ENCODE measurements around the gene AKR1B1.

The AKR1B1 gene

GRCh38 chr7:134485203-134485602, 26.3 kb upstream of the AKR1B1 start:
- H3K36me3 ChIP-seq (ENCODE audit: control insufficient read depth, insufficient read depth, low read length), result no peaks in the 10 kb centered on the region
- H3K4me1 ChIP-seq (ENCODE audit: control insufficient read depth, insufficient read depth, low read length, poor library complexity, severe bottlenecking), result no peaks in the 10 kb centered on the region
- no peaks in the 10 kb centered on the region for H3K9me3 ChIP-seq (ENCODE audit: control insufficient read depth, low read length)
- H3K4me3 ChIP-seq (ENCODE audit: insufficient read depth, low read depth, low read length, poor library complexity, severe bottlenecking), result no peak overlapping the region
- DNase-seq, result no peak
- no peak overlapping the region for H3K27ac ChIP-seq (ENCODE audit: insufficient read depth, low read length, poor library complexity, severe bottlenecking)
- H3K27me3 ChIP-seq (replicated peaks; ENCODE audit: control insufficient read depth, insufficient read depth, low read length, poor library complexity, severe bottlenecking), result peaks cover 2% of the 10 kb centered on the region

GRCh38 chr7:134483296-134483695, 24.4 kb upstream of the AKR1B1 start:
- Histone ChIP-seq H3K27me3 (replicated peaks; ENCODE audit: control insufficient read depth, insufficient read depth, low read length, poor library complexity, severe bottlenecking) (peaks cover 2% of the 10 kb centered on the region), H3K4me3 (ENCODE audit: insufficient read depth, low read depth, low read length, poor library complexity, severe bottlenecking) (no peak overlapping the region), H3K4me1 (ENCODE audit: control insufficient read depth, insufficient read depth, low read length, poor library complexity, severe bottlenecking) (no peaks in the 10 kb centered on the region), H3K9me3 (ENCODE audit: control insufficient read depth, low read length) (no peaks in the 10 kb centered on the region), H3K27ac (ENCODE audit: insufficient read depth, low read length, poor library complexity, severe bottlenecking) (no peak overlapping the region), H3K36me3 (ENCODE audit: control insufficient read depth, insufficient read depth, low read length) (no peaks in the 10 kb centered on the region)
- no peak for DNase-seq

- H3K4me1 ChIP-seq (ENCODE audit: control insufficient read depth, insufficient read depth, low read length, poor library complexity, severe bottlenecking), result no peaks in the 10 kb centered on the region
- H3K4me3 ChIP-seq (ENCODE audit: insufficient read depth, low read depth, low read length, poor library complexity, severe bottlenecking), result no peak overlapping the region
- peaks cover 2% of the 10 kb centered on the region for H3K27me3 ChIP-seq (replicated peaks; ENCODE audit: control insufficient read depth, insufficient read depth, low read length, poor library complexity, severe bottlenecking)
- DNase-seq, result no peak
- H3K36me3 ChIP-seq (ENCODE audit: control insufficient read depth, insufficient read depth, low read length), result no peaks in the 10 kb centered on the region
- no peak overlapping the region for H3K27ac ChIP-seq (ENCODE audit: insufficient read depth, low read length, poor library complexity, severe bottlenecking)
- no peaks in the 10 kb centered on the region for H3K9me3 ChIP-seq (ENCODE audit: control insufficient read depth, low read length)
Observed at GRCh38 chr7:134482858-134483257, 24.0 kb upstream of the AKR1B1 start.

- H3K36me3 ChIP-seq (ENCODE audit: control insufficient read depth, insufficient read depth, low read length), result no peaks in the 10 kb centered on the region
- no peak for DNase-seq
- peaks cover 2% of the 10 kb centered on the region for H3K27me3 ChIP-seq (replicated peaks; ENCODE audit: control insufficient read depth, insufficient read depth, low read length, poor library complexity, severe bottlenecking)
- no peak overlapping the region for H3K27ac ChIP-seq (ENCODE audit: insufficient read depth, low read length, poor library complexity, severe bottlenecking)
- H3K4me3 ChIP-seq (ENCODE audit: insufficient read depth, low read depth, low read length, poor library complexity, severe bottlenecking), result no peak overlapping the region
- no peaks in the 10 kb centered on the region for H3K9me3 ChIP-seq (ENCODE audit: control insufficient read depth, low read length)
- H3K4me1 ChIP-seq (ENCODE audit: control insufficient read depth, insufficient read depth, low read length, poor library complexity, severe bottlenecking), result no peaks in the 10 kb centered on the region
Observed at GRCh38 chr7:134481167-134481566, 22.3 kb upstream of the AKR1B1 start.

GRCh38 chr7:134480730-134481129, 21.8 kb upstream of the AKR1B1 start:
- Histone ChIP-seq H3K9me3 (ENCODE audit: control insufficient read depth, low read length) (no peaks in the 10 kb centered on the region), H3K27ac (ENCODE audit: insufficient read depth, low read length, poor library complexity, severe bottlenecking) (no peak overlapping the region), H3K4me1 (ENCODE audit: control insufficient read depth, insufficient read depth, low read length, poor library complexity, severe bottlenecking) (no peaks in the 10 kb centered on the region), H3K4me3 (ENCODE audit: insufficient read depth, low read depth, low read length, poor library complexity, severe bottlenecking) (no peak overlapping the region), H3K36me3 (ENCODE audit: control insufficient read depth, insufficient read depth, low read length) (no peaks in the 10 kb centered on the region), H3K27me3 (replicated peaks; ENCODE audit: control insufficient read depth, insufficient read depth, low read length, poor library complexity, severe bottlenecking) (peaks cover 2% of the 10 kb centered on the region)
- DNase-seq, result no peak

GRCh38 chr7:134480202-134480601, 21.3 kb upstream of the AKR1B1 start:
- H3K27ac ChIP-seq (ENCODE audit: insufficient read depth, low read length, poor library complexity, severe bottlenecking), result no peak overlapping the region
- H3K4me1 ChIP-seq (ENCODE audit: control insufficient read depth, insufficient read depth, low read length, poor library complexity, severe bottlenecking), result no peaks in the 10 kb centered on the region
- no peak overlapping the region for H3K4me3 ChIP-seq (ENCODE audit: insufficient read depth, low read depth, low read length, poor library complexity, severe bottlenecking)
- H3K27me3 ChIP-seq (replicated peaks; ENCODE audit: control insufficient read depth, insufficient read depth, low read length, poor library complexity, severe bottlenecking), result peaks cover 2% of the 10 kb centered on the region
- no peaks in the 10 kb centered on the region for H3K36me3 ChIP-seq (ENCODE audit: control insufficient read depth, insufficient read depth, low read length)
- no peak for DNase-seq
- H3K9me3 ChIP-seq (ENCODE audit: control insufficient read depth, low read length), result no peaks in the 10 kb centered on the region

GRCh38 chr7:134478707-134479106, 19.8 kb upstream of the AKR1B1 start:
- H3K4me3 ChIP-seq (ENCODE audit: insufficient read depth, low read depth, low read length, poor library complexity, severe bottlenecking), result no peak overlapping the region
- H3K27ac ChIP-seq (ENCODE audit: insufficient read depth, low read length, poor library complexity, severe bottlenecking), result no peak overlapping the region
- H3K27me3 ChIP-seq (replicated peaks; ENCODE audit: control insufficient read depth, insufficient read depth, low read length, poor library complexity, severe bottlenecking), result peaks cover 2% of the 10 kb centered on the region
- H3K36me3 ChIP-seq (ENCODE audit: control insufficient read depth, insufficient read depth, low read length), result no peaks in the 10 kb centered on the region
- no peak for DNase-seq
- no peaks in the 10 kb centered on the region for H3K4me1 ChIP-seq (ENCODE audit: control insufficient read depth, insufficient read depth, low read length, poor library complexity, severe bottlenecking)
- H3K9me3 ChIP-seq (ENCODE audit: control insufficient read depth, low read length), result no peaks in the 10 kb centered on the region

- DNase-seq, result no peak
- H3K27me3 ChIP-seq (replicated peaks; ENCODE audit: control insufficient read depth, insufficient read depth, low read length, poor library complexity, severe bottlenecking), result no peaks in the 10 kb centered on the region
- no peaks in the 10 kb centered on the region for H3K9me3 ChIP-seq (ENCODE audit: control insufficient read depth, low read length)
- H3K4me3 ChIP-seq (ENCODE audit: insufficient read depth, low read depth, low read length, poor library complexity, severe bottlenecking), result no peak overlapping the region
- no peaks in the 10 kb centered on the region for H3K36me3 ChIP-seq (ENCODE audit: control insufficient read depth, insufficient read depth, low read length)
- H3K4me1 ChIP-seq (ENCODE audit: control insufficient read depth, insufficient read depth, low read length, poor library complexity, severe bottlenecking), result no peaks in the 10 kb centered on the region
- no peak overlapping the region for H3K27ac ChIP-seq (ENCODE audit: insufficient read depth, low read length, poor library complexity, severe bottlenecking)
Observed at GRCh38 chr7:134477954-134478353, 19.1 kb upstream of the AKR1B1 start.

- H3K27ac ChIP-seq (ENCODE audit: insufficient read depth, low read length, poor library complexity, severe bottlenecking), result no peak overlapping the region
- H3K36me3 ChIP-seq (ENCODE audit: control insufficient read depth, insufficient read depth, low read length), result no peaks in the 10 kb centered on the region
- DNase-seq, result no peak
- no peak overlapping the region for H3K4me3 ChIP-seq (ENCODE audit: insufficient read depth, low read depth, low read length, poor library complexity, severe bottlenecking)
- H3K9me3 ChIP-seq (ENCODE audit: control insufficient read depth, low read length), result no peaks in the 10 kb centered on the region
- H3K4me1 ChIP-seq (ENCODE audit: control insufficient read depth, insufficient read depth, low read length, poor library complexity, severe bottlenecking), result no peaks in the 10 kb centered on the region
- no peaks in the 10 kb centered on the region for H3K27me3 ChIP-seq (replicated peaks; ENCODE audit: control insufficient read depth, insufficient read depth, low read length, poor library complexity, severe bottlenecking)
Observed at GRCh38 chr7:134476044-134476443, 17.1 kb upstream of the AKR1B1 start.

GRCh38 chr7:134474828-134475227, 15.9 kb upstream of the AKR1B1 start:
- DNase-seq, result no peak
- Histone ChIP-seq H3K36me3 (ENCODE audit: control insufficient read depth, insufficient read depth, low read length) (no peaks in the 10 kb centered on the region), H3K9me3 (ENCODE audit: control insufficient read depth, low read length) (no peaks in the 10 kb centered on the region), H3K27me3 (replicated peaks; ENCODE audit: control insufficient read depth, insufficient read depth, low read length, poor library complexity, severe bottlenecking) (no peaks in the 10 kb centered on the region), H3K4me3 (ENCODE audit: insufficient read depth, low read depth, low read length, poor library complexity, severe bottlenecking) (no peak overlapping the region), H3K4me1 (ENCODE audit: control insufficient read depth, insufficient read depth, low read length, poor library complexity, severe bottlenecking) (no peaks in the 10 kb centered on the region), H3K27ac (ENCODE audit: insufficient read depth, low read length, poor library complexity, severe bottlenecking) (no peak overlapping the region)

GRCh38 chr7:134473861-134474291, 15.0 kb upstream of the AKR1B1 start:
- no peaks in the 10 kb centered on the region for H3K9me3 ChIP-seq (ENCODE audit: control insufficient read depth, low read length)
- no peaks in the 10 kb centered on the region for H3K4me1 ChIP-seq (ENCODE audit: control insufficient read depth, insufficient read depth, low read length, poor library complexity, severe bottlenecking)
- H3K27me3 ChIP-seq (replicated peaks; ENCODE audit: control insufficient read depth, insufficient read depth, low read length, poor library complexity, severe bottlenecking), result no peaks in the 10 kb centered on the region
- DNase-seq, result no peak
- no peak overlapping the region for H3K4me3 ChIP-seq (ENCODE audit: insufficient read depth, low read depth, low read length, poor library complexity, severe bottlenecking)
- no peaks in the 10 kb centered on the region for H3K36me3 ChIP-seq (ENCODE audit: control insufficient read depth, insufficient read depth, low read length)
- H3K27ac ChIP-seq (ENCODE audit: insufficient read depth, low read length, poor library complexity, severe bottlenecking), result no peak overlapping the region
